Activated naive CD4-positive, alpha-beta T cell treated with anti-CD3 and anti-CD28 coated beads for 36 hours (primary cell): Measurements from ENCODE around the gene KIF2A. TPM values are rescaled to one million over a fixed set of nuclear protein-coding genes. Genes with fewer than 3 reads are reported as not detected.

Experiments used
- CTCF ChIA-PET: fragments of 350-600 bp; sonication (Branson Sonifier 250); formaldehyde crosslinking; loops from one replicate; lab custom pipeline; 2021; ENCODE audit warnings: antibody characterized with exemption; lab: Charles Lee
- DNase-seq: peaks from one replicate; pipeline ENCODE4 v3.0.0-alpha.2; 2020
- H3K27ac Mint-ChIP-seq: one replicate; pipeline ENCODE4 v1.8.0; 2021; ENCODE audit warnings: mild to moderate bottlenecking, mixed read lengths
- H3K27me3 Mint-ChIP-seq: one replicate; pipeline ENCODE4 v1.8.0; 2021; ENCODE audit warnings: low read depth, mixed read lengths
- H3K36me3 Mint-ChIP-seq: one replicate; pipeline ENCODE4 v1.8.0; 2021; ENCODE audit warnings: low read depth, mixed read lengths
- H3K4me1 Mint-ChIP-seq: one replicate; pipeline ENCODE4 v1.8.0; 2021; ENCODE audit warnings: low read depth, mixed read lengths
- H3K4me3 Mint-ChIP-seq: one replicate; pipeline ENCODE4 v1.8.0; 2021; ENCODE audit warnings: mild to moderate bottlenecking, moderate library complexity, mixed read lengths
- H3K9me3 Mint-ChIP-seq: one replicate; pipeline ENCODE4 v1.8.0; 2021; ENCODE audit warnings: mixed read lengths
- intact Hi-C: fragments of 100-400 bp; cut with micrococcal nuclease; formaldehyde crosslinking; loops from one replicate; pipeline ENCODE4 v1.15.1; 2023
- total RNA-seq, 2 experiments: library from RNA; stranded (reverse); gene quantifications; one replicate each; pipeline ENCODE4 v1.2.3, GENCODE V29; 2021

Gene KIF2A
- total RNA-seq, 2 experiments from 2014 or later = 101 to 117 TPM

GRCh38 chr5:62354028-62354874, 48.2 kb downstream of the KIF2A start:
- H3K27me3 Mint-ChIP-seq = no peaks in the 10 kb centered on the region
- H3K27ac Mint-ChIP-seq = no peak overlapping the region
- no peak for DNase-seq
- intact Hi-C loops = loop anchor here (1.0 to 10.0 kb wide), 4 partner anchors 47 to 421 kb away; no protein-coding TSS in a partner anchor
- H3K36me3 Mint-ChIP-seq = peaks cover 9% of the 10 kb centered on the region
- no peaks in the 10 kb centered on the region for H3K9me3 Mint-ChIP-seq
- no peak overlapping the region for H3K4me3 Mint-ChIP-seq
- CTCF ChIA-PET = interaction anchor here (0.5 to 5.1 kb wide), 5 partner anchors 10 to 129 kb away, joined by 3 to 43 read pairs (median 3); no protein-coding TSS in a partner anchor
- no peaks in the 10 kb centered on the region for H3K4me1 Mint-ChIP-seq

GRCh38 chr5:62362701-62363100, 56.7 kb downstream of the KIF2A start:
- H3K9me3 Mint-ChIP-seq = no peaks in the 10 kb centered on the region
- intact Hi-C loops = no loop called here
- H3K36me3 Mint-ChIP-seq = peaks cover 26% of the 10 kb centered on the region

DNA sequence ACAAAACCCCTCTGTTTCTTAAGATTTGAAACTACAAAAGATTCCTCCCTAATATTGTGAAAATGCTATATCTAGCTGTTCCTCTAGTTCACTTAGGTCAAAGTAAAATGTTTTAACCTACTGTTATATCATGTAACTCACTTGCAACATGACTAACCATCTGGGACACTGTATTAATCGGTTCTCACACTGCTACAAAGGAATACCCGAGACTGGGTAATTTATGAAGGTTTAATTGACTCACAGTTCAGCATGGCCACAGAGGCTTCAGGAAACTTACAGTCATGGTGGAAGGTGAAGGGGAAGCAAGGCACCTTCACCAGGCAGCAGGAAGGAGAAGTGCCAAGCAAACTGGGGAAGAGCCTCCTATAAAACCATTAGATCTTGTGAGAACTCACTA, 63.0 kb downstream of the KIF2A start:
- Mint-ChIP-seq H3K27me3 (no peaks in the 10 kb centered on the region), H3K36me3 (peaks cover 24% of the 10 kb centered on the region), H3K9me3 (no peaks in the 10 kb centered on the region), H3K4me3 (no peak overlapping the region), H3K4me1 (peaks cover 3% of the 10 kb centered on the region), H3K27ac (peak overlapping the region; percentile 35)
- CTCF ChIA-PET = interaction anchor here (0.6 to 0.7 kb wide), 3 partner anchors 10 to 355 kb away, joined by 3 to 4 read pairs (median 3); no protein-coding TSS in a partner anchor
- no peak for DNase-seq
- intact Hi-C loops = no loop called here

More at GRCh38 chr5:62362701-62363100, 56.7 kb downstream of the KIF2A start:
- CTCF ChIA-PET = interaction anchor here (0.6 to 0.7 kb wide), 2 partner anchors 11 to 74 kb away, joined by 4 to 8 read pairs; no protein-coding TSS in a partner anchor
- Mint-ChIP-seq H3K27me3 (no peaks in the 10 kb centered on the region), H3K27ac (no peak overlapping the region), H3K4me1 (no peaks in the 10 kb centered on the region), H3K4me3 (no peak overlapping the region)
- no peak for DNase-seq

DNA sequence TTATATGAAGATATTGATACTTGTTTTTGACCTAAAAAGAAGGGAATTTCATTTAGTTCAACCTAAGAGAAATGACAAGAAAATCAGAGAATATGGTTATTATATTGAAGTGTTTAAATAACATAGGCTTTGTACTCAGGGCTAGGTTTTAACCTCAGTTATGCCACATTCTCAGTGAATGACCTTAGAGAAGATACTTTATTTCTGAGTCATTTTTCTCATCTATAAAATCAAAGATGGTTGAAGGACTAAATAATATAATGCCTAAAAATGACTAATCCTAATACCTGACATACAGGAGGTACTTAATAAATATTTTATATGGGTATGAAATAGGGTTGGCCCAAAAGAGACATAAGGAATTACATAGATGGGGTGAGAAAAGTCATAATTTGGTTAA, 65.4 kb downstream of the KIF2A start:
- H3K27ac Mint-ChIP-seq = no peak overlapping the region
- DNase-seq = no peak
- H3K36me3 Mint-ChIP-seq = peaks cover 23% of the 10 kb centered on the region
- CTCF ChIA-PET = no interaction called here
- H3K9me3 Mint-ChIP-seq = no peaks in the 10 kb centered on the region
- peaks cover 3% of the 10 kb centered on the region for H3K4me1 Mint-ChIP-seq
- no peak overlapping the region for H3K4me3 Mint-ChIP-seq
- intact Hi-C loops = no loop called here
- no peaks in the 10 kb centered on the region for H3K27me3 Mint-ChIP-seq

GRCh38 chr5:62372600-62372999, 66.6 kb downstream of the KIF2A start:
- intact Hi-C loops = no loop called here
- no peak overlapping the region for H3K4me3 Mint-ChIP-seq
- no peak for DNase-seq
- peak overlapping the region; percentile 18 for H3K27ac Mint-ChIP-seq
- peaks cover 3% of the 10 kb centered on the region for H3K4me1 Mint-ChIP-seq
- H3K9me3 Mint-ChIP-seq = no peaks in the 10 kb centered on the region
- H3K36me3 Mint-ChIP-seq = peaks cover 20% of the 10 kb centered on the region
- H3K27me3 Mint-ChIP-seq = no peaks in the 10 kb centered on the region
- CTCF ChIA-PET = no interaction called here

DNA sequence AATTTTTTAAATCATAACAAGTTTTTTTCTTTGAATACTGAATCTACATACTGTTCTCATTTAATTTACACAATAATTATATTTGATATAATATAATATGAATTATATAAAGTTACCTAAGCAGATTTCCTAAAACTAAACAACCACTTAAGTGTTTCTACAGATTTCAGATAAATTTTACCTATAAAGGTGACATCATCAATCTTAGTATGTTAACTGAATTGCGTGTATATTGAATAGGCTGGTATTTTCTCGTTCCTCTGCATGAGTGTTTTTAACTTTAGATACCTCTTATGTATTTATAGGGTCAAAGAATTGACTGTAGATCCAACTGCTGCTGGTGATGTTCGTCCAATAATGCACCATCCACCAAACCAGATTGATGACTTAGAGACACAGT, 67.4 kb downstream of the KIF2A start:
- H3K4me3 Mint-ChIP-seq = no peak overlapping the region
- H3K27ac Mint-ChIP-seq = no peak overlapping the region
- DNase-seq = no peak
- H3K27me3 Mint-ChIP-seq = no peaks in the 10 kb centered on the region
- CTCF ChIA-PET = interaction anchor here (0.9 kb wide), 1 partner anchor 149 kb away, joined by 4 read pairs; no protein-coding TSS in a partner anchor
- peaks cover 24% of the 10 kb centered on the region for H3K36me3 Mint-ChIP-seq
- H3K9me3 Mint-ChIP-seq = no peaks in the 10 kb centered on the region
- peaks cover 3% of the 10 kb centered on the region for H3K4me1 Mint-ChIP-seq
- intact Hi-C loops = no loop called here

DNA sequence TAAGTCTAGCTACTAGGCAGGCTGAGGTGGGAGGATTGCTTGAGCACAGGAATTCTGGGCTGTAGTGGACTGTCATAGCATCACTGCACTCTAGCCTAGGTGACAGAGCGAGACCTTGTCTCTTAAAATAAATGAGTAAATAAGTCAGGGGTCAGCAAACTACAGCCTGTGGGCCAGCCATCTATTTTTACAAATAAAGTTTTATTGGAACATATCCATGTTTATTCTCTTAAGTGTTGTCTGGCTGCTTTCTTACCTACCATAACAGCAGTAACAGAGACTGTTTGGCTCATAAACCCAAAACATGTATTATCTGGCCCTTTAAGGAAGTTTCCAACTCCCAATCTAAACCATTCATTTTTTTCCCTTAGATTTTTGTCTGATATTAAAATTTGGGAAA, 68.1 kb downstream of the KIF2A start:
- CTCF ChIA-PET = interaction anchor here (0.9 kb wide), 1 partner anchor 150 kb away, joined by 4 read pairs; no protein-coding TSS in a partner anchor
- Mint-ChIP-seq H3K27me3 (no peaks in the 10 kb centered on the region), H3K9me3 (no peaks in the 10 kb centered on the region), H3K4me1 (peaks cover under 1% of the 10 kb centered on the region), H3K27ac (no peak overlapping the region), H3K4me3 (no peak overlapping the region), H3K36me3 (peaks cover 28% of the 10 kb centered on the region)
- intact Hi-C loops = no loop called here
- no peak for DNase-seq

- Mint-ChIP-seq H3K36me3 (peaks cover 27% of the 10 kb centered on the region), H3K9me3 (no peaks in the 10 kb centered on the region), H3K27ac (peak overlapping the region; percentile 48), H3K4me3 (no peak overlapping the region), H3K4me1 (no peaks in the 10 kb centered on the region), H3K27me3 (no peaks in the 10 kb centered on the region)
- no peak for DNase-seq
- intact Hi-C loops = no loop called here
- CTCF ChIA-PET = no interaction called here
Observed at GRCh38 chr5:62375627-62376026, 69.6 kb downstream of the KIF2A start.

DNA sequence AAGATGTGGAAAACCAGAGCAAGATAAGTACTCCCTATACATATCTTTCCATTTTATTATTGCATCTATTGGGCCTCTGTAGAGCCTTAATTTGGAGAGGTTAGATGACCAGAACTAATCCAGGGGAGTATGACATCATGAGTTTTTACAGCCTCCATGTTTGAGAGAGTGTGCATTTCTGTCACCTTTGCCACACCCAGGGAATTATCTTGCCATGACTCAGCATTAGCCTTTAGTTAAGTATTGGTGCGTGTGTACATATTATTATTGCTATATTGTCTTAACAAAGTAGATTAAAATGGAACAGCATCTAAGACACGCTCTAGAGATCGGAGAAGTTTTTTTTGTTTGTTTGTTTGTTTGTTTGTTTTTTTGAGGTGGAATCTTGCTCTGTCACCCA, 70.1 kb downstream of the KIF2A start:
- no peaks in the 10 kb centered on the region for H3K4me1 Mint-ChIP-seq

DNA sequence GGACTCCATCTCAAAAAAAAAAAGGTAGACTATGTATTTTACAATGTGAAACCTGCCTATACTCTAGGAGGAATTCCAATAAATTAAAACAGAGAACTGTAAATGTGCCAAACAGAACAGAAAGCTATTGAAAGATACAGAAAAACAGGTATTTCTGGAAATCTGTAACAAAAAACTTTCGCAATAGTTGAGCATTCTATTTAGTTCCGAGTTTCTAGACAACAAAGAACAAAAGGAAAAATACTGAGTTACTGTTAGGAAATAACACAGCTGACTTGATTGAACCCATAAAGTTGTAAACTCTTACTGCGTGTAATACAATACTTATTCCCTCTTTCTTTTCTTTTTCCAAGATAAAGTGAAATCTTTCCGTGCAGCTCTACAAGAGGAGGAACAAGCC, 79.1 kb downstream of the KIF2A start:
- CTCF ChIA-PET = interaction anchor here (0.8 kb wide), 1 partner anchor 31 kb away, joined by 3 read pairs; no protein-coding TSS in a partner anchor
- H3K27me3 Mint-ChIP-seq = no peaks in the 10 kb centered on the region
- H3K4me1 Mint-ChIP-seq = peaks cover 7% of the 10 kb centered on the region
- no peak overlapping the region for H3K4me3 Mint-ChIP-seq
- peak overlapping the region; percentile 69 for H3K27ac Mint-ChIP-seq
- H3K9me3 Mint-ChIP-seq = no peaks in the 10 kb centered on the region
- no peak for DNase-seq
- peaks cover 22% of the 10 kb centered on the region for H3K36me3 Mint-ChIP-seq
- intact Hi-C loops = no loop called here

More for the DNA sequence above, 70.1 kb downstream of the KIF2A start:
- no peaks in the 10 kb centered on the region for H3K27me3 Mint-ChIP-seq
- H3K9me3 Mint-ChIP-seq = no peaks in the 10 kb centered on the region
- intact Hi-C loops = no loop called here
- DNase-seq = no peak
- CTCF ChIA-PET = no interaction called here
- peak overlapping the region; percentile 48 for H3K27ac Mint-ChIP-seq
- no peak overlapping the region for H3K4me3 Mint-ChIP-seq
- peaks cover 29% of the 10 kb centered on the region for H3K36me3 Mint-ChIP-seq

- no peaks in the 10 kb centered on the region for H3K27me3 Mint-ChIP-seq
- CTCF ChIA-PET = interaction anchor here (1.3 to 2.9 kb wide), 2 partner anchors 111 to 162 kb away, joined by 3 to 12 read pairs; no protein-coding TSS in a partner anchor
- DNase-seq = no peak
- H3K4me1 Mint-ChIP-seq = peaks cover 7% of the 10 kb centered on the region
- peaks cover 23% of the 10 kb centered on the region for H3K36me3 Mint-ChIP-seq
- no peak overlapping the region for H3K4me3 Mint-ChIP-seq
- H3K9me3 Mint-ChIP-seq = no peaks in the 10 kb centered on the region
- no peak overlapping the region for H3K27ac Mint-ChIP-seq
- intact Hi-C loops = no loop called here
Observed at GRCh38 chr5:62385816-62386400, 79.9 kb downstream of the KIF2A start.

DNA sequence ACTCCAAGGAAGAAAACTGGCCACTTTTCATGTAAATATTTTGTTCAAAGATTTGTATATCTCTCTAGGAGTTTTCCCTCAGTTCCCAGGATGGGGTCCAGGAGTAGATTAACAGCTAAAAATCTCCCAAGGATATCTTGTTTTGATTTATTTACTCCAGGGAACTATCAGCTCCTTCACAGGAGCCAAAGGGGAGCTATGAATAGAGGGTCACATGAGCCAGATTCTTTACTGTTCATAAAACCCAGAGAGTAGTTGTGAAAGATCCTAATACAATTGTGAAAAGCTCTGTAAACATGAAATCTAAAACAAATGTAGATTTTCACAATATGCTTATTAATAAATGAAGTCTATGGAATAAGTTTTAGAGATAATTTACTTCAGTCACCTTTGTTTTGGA, 80.8 kb downstream of the KIF2A start:
- no peak for DNase-seq
- peaks cover 7% of the 10 kb centered on the region for H3K4me1 Mint-ChIP-seq
- CTCF ChIA-PET = interaction anchor here (0.8 to 2.9 kb wide), 3 partner anchors 15 to 163 kb away, joined by 3 to 12 read pairs (median 3); no protein-coding TSS in a partner anchor
- intact Hi-C loops = no loop called here
- H3K9me3 Mint-ChIP-seq = no peaks in the 10 kb centered on the region
- peaks cover 20% of the 10 kb centered on the region for H3K36me3 Mint-ChIP-seq
- no peak overlapping the region for H3K4me3 Mint-ChIP-seq
- peak overlapping the region; percentile 5 for H3K27ac Mint-ChIP-seq
- H3K27me3 Mint-ChIP-seq = no peaks in the 10 kb centered on the region
